H1 (cell line): ENCODE measurements around the gene IL1RAPL1. TPM values are rescaled to one million over a fixed set of nuclear protein-coding genes. Genes with fewer than 3 reads are reported as not detected.

ENCODE experiments used
- HDAC2 ChIP-seq, 2 experiments: fragments of 300-600 bp in 1 of 2; sonication (generic) in 1 of 2; IDR thresholded peaks; 2 replicates each; pipeline ENCODE4 v1.6.1; 2011 to 2012; ENCODE audit warnings: low read depth in 2 of 2, low read length in 2 of 2, mild to moderate bottlenecking in 2 of 2, moderate library complexity in 2 of 2, borderline replicate concordance in 1 of 2, inconsistent platforms in 1 of 2
- polyA plus RNA-seq, 7 experiments: library from polyadenylated mRNA; depleted of rRNA in 3 of 7; stranded (reverse) in 5 of 7; unstranded in 2 of 7; fragments of >200 nt in 5 of 7; fragments of 200-250 nt in 2 of 7; gene quantifications; 1 replicate in 5 of 7; 2 replicates in 1 of 7; 4 replicates in 1 of 7; pipeline versions ENCODE4 v1.2.1 to v1.2.3, GENCODE V29; 2011 to 2013; ENCODE audit warnings: missing spikeins in 2 of 7, mixed read lengths in 2 of 7
- total RNA-seq: library from RNA; stranded (reverse); fragmentation: NEBNext Ultra II Directional; extraction: Animal tissue kit (Norgen Biotek cat#: 25700); gene quantifications from 2 replicates; pipeline ENCODE4 v1.2.1, GENCODE V29; 2021

The IL1RAPL1 gene
- total and polyA plus RNA-seq, 2 of the 8 experiments (the other 6 are each of a cell fraction or from before 2014, with no cell fraction given), result 0.11 to 0.35 TPM

- no peak for TF ChIP-seq HDAC2 (IDR thresholded peaks at IDR 0.05; ENCODE audit: borderline replicate concordance in 1 of 2, low read depth in 2 of 2, low read length in 2 of 2)
Measured at GRCh38 chrX:29590921-29591320, 1003.7 kb downstream of the IL1RAPL1 start (continued).
